Midbrain (tissue), 1 donor: ENCODE results near the gene CTCFL.

Experiments
- DNase-seq: peaks from one replicate; lab custom pipeline; 2025; lab: John Stamatoyannopoulos, UW

The CTCFL gene

GRCh38 chr20:57465486-57465885 lies 59.5 kb downstream of the CTCFL start:
- no peak for DNase-seq

- no peak for DNase-seq
These were observed 60.2 kb downstream of the CTCFL start for GRCh38 chr20:57464642-57465211.

- DNase-seq, result no peak
These were observed 62.2 kb downstream of the CTCFL start for GRCh38 chr20:57462781-57463180.

- no peak for DNase-seq
These were observed 63.2 kb downstream of the CTCFL start for GRCh38 chr20:57461726-57462125.

- DNase-seq, result no peak
These were observed 64.0 kb downstream of the CTCFL start for GRCh38 chr20:57460781-57461465.

- DNase-seq, result no peak
These were observed 65.0 kb downstream of the CTCFL start for GRCh38 chr20:57459897-57460296.

GRCh38 chr20:57459278-57459677 lies 65.7 kb downstream of the CTCFL start:
- DNase-seq, result no peak

GRCh38 chr20:57458400-57459160 lies 66.4 kb downstream of the CTCFL start:
- peak; percentile 73 for DNase-seq

GRCh38 chr20:57457243-57458095 lies 67.5 kb downstream of the CTCFL start:
- peak; percentile 42 for DNase-seq

- DNase-seq, result no peak
These were observed 68.8 kb downstream of the CTCFL start for GRCh38 chr20:57456116-57456515.

- DNase-seq, result no peak
These were observed 69.6 kb downstream of the CTCFL start for GRCh38 chr20:57455386-57455785.

GRCh38 chr20:57451795-57452661 lies 72.9 kb downstream of the CTCFL start:
- DNase-seq, result no peak

- no peak for DNase-seq
These were observed 73.5 kb downstream of the CTCFL start for GRCh38 chr20:57451431-57451794.

- DNase-seq, result no peak
These were observed 74.0 kb downstream of the CTCFL start for GRCh38 chr20:57450931-57451330.

- peak; percentile 5 for DNase-seq
These were observed 74.5 kb downstream of the CTCFL start for GRCh38 chr20:57450419-57450818.

GRCh38 chr20:57449398-57450354 lies 75.3 kb downstream of the CTCFL start:
- DNase-seq, result no peak

GRCh38 chr20:57448764-57449354 lies 76.1 kb downstream of the CTCFL start:
- DNase-seq, result no peak
